HCT116 (cell line): ENCODE measurements around the gene SYNE2. TPM values are rescaled to one million over a fixed set of nuclear protein-coding genes. Genes with fewer than 3 reads are reported as not detected.

ENCODE experiments used
- ATAC-seq: fragments of 200-7000 bp; cut with Tn5 transposase; 2 replicates; pipeline ENCODE4 v1.9.1; 2020; ENCODE audit warnings: mild to moderate bottlenecking, moderate library complexity
- Bru-seq: library from RNA; stranded (reverse); fragments of 400-500 nt; gene quantifications from one replicate; lab custom pipeline; 2021; lab: Mats Ljungman, UMichigan
- BruChase-seq, 2 experiments: library from RNA; stranded (reverse); fragments of 400-500 nt; gene quantifications; one replicate each; lab custom pipeline; 2021; lab: Mats Ljungman, UMichigan
- BruUV-seq: library from RNA; stranded (reverse); fragments of 400-500 nt; replicated peaks from 2 replicates; lab custom pipeline; 2021; lab: Mats Ljungman, UMichigan
- CTCF ChIA-PET: fragments of 300-600 bp; sonication (Branson Sonifier 250); formaldehyde crosslinking; loops from one replicate; lab custom pipeline; 2021; ENCODE audit warnings: antibody characterized with exemption; lab: Charles Lee
- POLR2A ChIA-PET: fragments of 300-600, 350-600 bp; sonication (Branson Sonifier 250); formaldehyde crosslinking; loops from one replicate; lab custom pipeline; 2021; ENCODE audit warnings: antibody characterized with exemption; lab: Charles Lee
- RAD21 ChIA-PET, 2 experiments: fragments of 300-600 bp; sonication (Branson Sonifier 250); formaldehyde crosslinking; loops; one replicate each; lab custom pipeline; 2023; ENCODE audit warnings: low total read pairs in 2 of 2; ENCODE audit not compliant: uncharacterized antibody in 2 of 2, unreplicated experiment in 2 of 2, low non-redundant PET in 1 of 2; lab: Charles Lee
- DNase-seq: peaks from one replicate; pipeline ENCODE4 v3.0.0-alpha.2; 2010; ENCODE audit warnings: low read depth, low spot score
- H2AFZ ChIP-seq: fragments of 200-600 bp; shearing (Covaris generic), sonication (generic); 2 replicates; pipeline ENCODE4 v1.6.1; 2017; ENCODE audit warnings: low read depth, mixed run types, mixed read lengths, antibody characterized with exemption, low read length; ENCODE audit not compliant: poor library complexity, severe bottlenecking
- H3K27ac ChIP-seq: 2 replicates; pipeline ENCODE4 v1.5.1; 2012; ENCODE audit warnings: low read depth, low read length
- H3K27me3 ChIP-seq: fragments of 200-600 bp; sonication (generic); 2 replicates; pipeline ENCODE4 v1.6.1; 2016; ENCODE audit warnings: mixed run types, low read length, mixed read lengths; ENCODE audit not compliant: insufficient read depth
- H3K36me3 ChIP-seq, 2 experiments: fragments of 200-500 bp in 1 of 2; fragments of 200-600 bp in 1 of 2; sonication (Bioruptor generic) in 1 of 2; sonication (generic) in 1 of 2; 2 replicates each; pipeline versions ENCODE4 v1.5.1 to v1.6.1; 2014 to 2016; ENCODE audit warnings: low read length in 2 of 2, inconsistent platforms in 1 of 2, mixed read lengths in 1 of 2, mixed run types in 1 of 2; ENCODE audit not compliant: insufficient read depth in 2 of 2, control insufficient read depth in 1 of 2
- H3K4me1 ChIP-seq, 2 experiments: fragments of 200-600 bp in 1 of 2; sonication (generic) in 1 of 2; 2 replicates each; pipeline versions ENCODE4 v1.5.1 to v1.6.1; 2012 to 2017; ENCODE audit warnings: low read length in 2 of 2, inconsistent platforms in 1 of 2, mild to moderate bottlenecking in 1 of 2, mixed read lengths in 1 of 2, mixed run types in 1 of 2, moderate library complexity in 1 of 2; ENCODE audit not compliant: insufficient read depth in 2 of 2, control insufficient read depth in 1 of 2
- H3K4me2 ChIP-seq: fragments of 200-600 bp; sonication (generic); 2 replicates; pipeline ENCODE4 v1.6.1; 2017; ENCODE audit warnings: mixed run types, low read length, mixed read lengths
- H3K4me3 ChIP-seq, 2 experiments: fragments of 200-600 bp in 1 of 2; sonication (generic) in 1 of 2; replicated peaks in 1 of 2; 2 replicates each; pipeline ENCODE4 v1.5.1; 2011 to 2016; ENCODE audit warnings: low read length in 2 of 2, control low read depth in 1 of 2, low read depth in 1 of 2, mild to moderate bottlenecking in 1 of 2, mixed read lengths in 1 of 2, mixed run types in 1 of 2
- H3K79me2 ChIP-seq: fragments of 200-600 bp; sonication (generic); 2 replicates; pipeline ENCODE4 v1.6.1; 2017; ENCODE audit warnings: mild to moderate bottlenecking, mixed run types, low read length, moderate library complexity, mixed read lengths; ENCODE audit not compliant: insufficient read depth
- H3K9ac ChIP-seq: fragments of 200-600 bp; sonication (generic); 2 replicates; pipeline ENCODE4 v1.6.1; 2016; ENCODE audit warnings: low read length, mixed read lengths
- H3K9me2 ChIP-seq: fragments of 200-600 bp; sonication (generic), shearing (Covaris generic); 2 replicates; pipeline ENCODE4 v1.6.1; 2017; ENCODE audit warnings: mixed run types, mild to moderate bottlenecking, moderate library complexity; ENCODE audit not compliant: insufficient read depth
- H3K9me3 ChIP-seq, 2 experiments: fragments of 200-500 bp in 1 of 2; fragments of 200-600 bp in 1 of 2; sonication (Bioruptor generic) in 1 of 2; sonication (generic) in 1 of 2; 2 replicates each; pipeline ENCODE4 v1.6.1; 2014 to 2017; ENCODE audit warnings: low read length in 2 of 2, mixed read lengths in 2 of 2, inconsistent platforms in 1 of 2, low read depth in 1 of 2, mild to moderate bottlenecking in 1 of 2, mixed run types in 1 of 2, moderate library complexity in 1 of 2; ENCODE audit not compliant: control insufficient read depth in 1 of 2, insufficient read depth in 1 of 2
- H4K20me1 ChIP-seq: fragments of 200-600 bp; sonication (generic), shearing (Covaris generic); 2 replicates; pipeline ENCODE4 v1.6.1; 2017; ENCODE audit warnings: mixed run types, mild to moderate bottlenecking, moderate library complexity; ENCODE audit not compliant: insufficient read depth
- ATF3 ChIP-seq: IDR thresholded peaks from 2 replicates; pipeline ENCODE4 v1.6.1; 2012
- CEBPB ChIP-seq: IDR thresholded peaks from 2 replicates; pipeline ENCODE4 v1.6.1; 2012; ENCODE audit warnings: low read depth
- ELF1 ChIP-seq: IDR thresholded peaks from 2 replicates; pipeline ENCODE4 v1.6.1; 2012; ENCODE audit warnings: low read depth, borderline replicate concordance
- EZH2 ChIP-seq: fragments of 200-600 bp; sonication (generic); IDR thresholded peaks from 2 replicates; pipeline ENCODE4 v1.6.1; 2017; ENCODE audit warnings: antibody characterized with exemption, mixed run types
- EZH2phosphoT487 ChIP-seq: fragments of 200-600 bp; IDR thresholded peaks from 2 replicates; pipeline ENCODE4 v1.6.1; 2018; ENCODE audit warnings: antibody characterized with exemption, borderline replicate concordance
- JUND ChIP-seq: IDR thresholded peaks from 2 replicates; pipeline ENCODE4 v1.6.1; 2012
- POLR2AphosphoS5 ChIP-seq: IDR thresholded peaks from 2 replicates; pipeline ENCODE4 v1.6.1; 2011; ENCODE audit warnings: mild to moderate bottlenecking, low read depth, low read length, moderate library complexity
- SIN3A ChIP-seq: IDR thresholded peaks from 2 replicates; pipeline ENCODE4 v1.6.1; 2012; ENCODE audit warnings: low read depth
- SP1 ChIP-seq: IDR thresholded peaks from 2 replicates; pipeline ENCODE4 v1.6.1; 2012; ENCODE audit warnings: low read depth
- SRF ChIP-seq: IDR thresholded peaks from 2 replicates; pipeline ENCODE4 v1.6.1; 2012; ENCODE audit warnings: low read depth
- TCF7L2 ChIP-seq: IDR thresholded peaks from 2 replicates; pipeline ENCODE4 v1.7.0; 2011; ENCODE audit warnings: borderline replicate concordance, inconsistent platforms; ENCODE audit not compliant: insufficient read depth, insufficient read length; ENCODE audit errors: extremely low read depth
- ZBTB33 ChIP-seq: IDR thresholded peaks from 2 replicates; pipeline ENCODE4 v1.6.1; 2011; ENCODE audit warnings: mild to moderate bottlenecking, low read length, moderate library complexity; ENCODE audit not compliant: insufficient replicate concordance; ENCODE audit errors: extremely low read depth
- ZFX ChIP-seq: fragments of 450-650 bp; IDR thresholded peaks from 2 replicates; pipeline ENCODE4 v1.6.1; 2017
- intact Hi-C: fragments of 100-400 bp; cut with micrococcal nuclease; formaldehyde crosslinking; loops from 2 replicates; pipeline ENCODE4 v1.10.0; 2022
- long read RNA-seq: library from polyadenylated mRNA; unstranded; transcript quantifications from one replicate; pipeline ENCODE4 v2.0.0, GENCODE V29; 2021; ENCODE audit not compliant: unreplicated experiment
- polyA plus RNA-seq: library from polyadenylated mRNA; unstranded; fragments of >200 nt; gene quantifications from 2 replicates; pipeline ENCODE4 v1.2.1, GENCODE V29; 2012; ENCODE audit warnings: missing spikeins
- total RNA-seq: library from RNA; stranded (reverse); gene quantifications from one replicate; pipeline ENCODE4 v1.2.1, GENCODE V29; 2021; ENCODE audit not compliant: unreplicated experiment
- TF ChIP-seq, protein P1 (sequence below), 3 experiments: fragments of 200-600 bp in 1 of 3; sonication (generic) in 1 of 3; IDR thresholded peaks in 2 of 3; conservative IDR thresholded peaks in 1 of 3; 2 replicates each; pipeline ENCODE4 v1.5.1; 2012 to 2017; ENCODE audit warnings: low read depth in 2 of 3, low read length in 2 of 3, antibody characterized with exemption in 1 of 3, borderline replicate concordance in 1 of 3, control low read depth in 1 of 3, mild to moderate bottlenecking in 1 of 3, mixed read lengths in 1 of 3, mixed run types in 1 of 3, moderate library complexity in 1 of 3; ENCODE audit not compliant: insufficient read depth in 1 of 3

The SYNE2 gene, protein sequence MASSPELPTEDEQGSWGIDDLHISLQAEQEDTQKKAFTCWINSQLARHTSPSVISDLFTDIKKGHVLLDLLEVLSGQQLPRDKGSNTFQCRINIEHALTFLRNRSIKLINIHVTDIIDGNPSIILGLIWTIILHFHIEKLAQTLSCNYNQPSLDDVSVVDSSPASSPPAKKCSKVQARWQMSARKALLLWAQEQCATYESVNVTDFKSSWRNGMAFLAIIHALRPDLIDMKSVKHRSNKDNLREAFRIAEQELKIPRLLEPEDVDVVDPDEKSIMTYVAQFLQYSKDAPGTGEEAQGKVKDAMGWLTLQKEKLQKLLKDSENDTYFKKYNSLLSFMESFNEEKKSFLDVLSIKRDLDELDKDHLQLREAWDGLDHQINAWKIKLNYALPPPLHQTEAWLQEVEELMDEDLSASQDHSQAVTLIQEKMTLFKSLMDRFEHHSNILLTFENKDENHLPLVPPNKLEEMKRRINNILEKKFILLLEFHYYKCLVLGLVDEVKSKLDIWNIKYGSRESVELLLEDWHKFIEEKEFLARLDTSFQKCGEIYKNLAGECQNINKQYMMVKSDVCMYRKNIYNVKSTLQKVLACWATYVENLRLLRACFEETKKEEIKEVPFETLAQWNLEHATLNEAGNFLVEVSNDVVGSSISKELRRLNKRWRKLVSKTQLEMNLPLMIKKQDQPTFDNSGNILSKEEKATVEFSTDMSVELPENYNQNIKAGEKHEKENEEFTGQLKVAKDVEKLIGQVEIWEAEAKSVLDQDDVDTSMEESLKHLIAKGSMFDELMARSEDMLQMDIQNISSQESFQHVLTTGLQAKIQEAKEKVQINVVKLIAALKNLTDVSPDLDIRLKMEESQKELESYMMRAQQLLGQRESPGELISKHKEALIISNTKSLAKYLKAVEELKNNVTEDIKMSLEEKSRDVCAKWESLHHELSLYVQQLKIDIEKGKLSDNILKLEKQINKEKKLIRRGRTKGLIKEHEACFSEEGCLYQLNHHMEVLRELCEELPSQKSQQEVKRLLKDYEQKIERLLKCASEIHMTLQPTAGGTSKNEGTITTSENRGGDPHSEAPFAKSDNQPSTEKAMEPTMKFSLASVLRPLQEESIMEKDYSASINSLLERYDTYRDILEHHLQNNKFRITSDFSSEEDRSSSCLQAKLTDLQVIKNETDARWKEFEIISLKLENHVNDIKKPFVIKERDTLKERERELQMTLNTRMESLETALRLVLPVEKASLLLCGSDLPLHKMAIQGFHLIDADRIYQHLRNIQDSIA (N-terminal part only)
- 28.8 TPM for total RNA-seq
- 21.4 and 23.6 TPM in 2 replicates for polyA plus RNA-seq
- Bru-seq, nascent RNA: percentile 60 among the genes with signal in this experiment
- percentile 66 among the genes with signal in this experiment for BruChase-seq, experiment 1, labeled RNA remaining after a 6-hour chase
- BruChase-seq, experiment 2, labeled RNA remaining after a 2-hour chase: percentile 61 among the genes with signal in this experiment
- long read RNA-seq, partial matches to known transcripts: 14 of 36 reads
- long read RNA-seq, other reads (novel, unspliced or antisense): 22 of 36 reads

GRCh38 chr14:63852817-63853731 lies at the start of gene SYNE2:
Gene SYNE2, plus strand, starts transcription at chr14:63853004. Its CDS starts 56,145 bp downstream, at chr14:63909149.
- BruUV-seq: no TSS peak
- Histone ChIP-seq H3K27me3 (no peaks in the 10 kb centered on the region), H4K20me1 (no peaks in the 10 kb centered on the region), H3K27ac (peak within 1 kb of the TSS; percentile 69), H2AFZ (peak within 1 kb of the TSS; percentile 94), H3K4me3 (peak within 1 kb of the TSS; percentile 53 to 74), H3K9me2 (no peaks in the 10 kb centered on the region), H3K4me2 (peak within 1 kb of the TSS; percentile 89), H3K79me2 (peaks cover 36% of the 10 kb centered on the region), H3K9me3 (no peaks in the 10 kb centered on the region), H3K36me3 (no peaks in the 10 kb centered on the region), H3K9ac (peak within 1 kb of the TSS; percentile 74), H3K4me1 (peaks cover 3 to 26% of the 10 kb centered on the region in 2 experiments; a peak in 3 of 4 replicates)
- ATAC-seq (peak; percentile 90), DNase-seq (no peak)
- ChIA-PET RAD21 (no interaction called here), CTCF (no interaction called here), POLR2A (interaction anchor here (2.3 kb wide), 1 partner anchor 11 kb away, joined by 6 read pairs; no protein-coding TSS in a partner anchor)
- intact Hi-C loops: loop anchor here (5.0 kb wide), 1 partner anchor 211 kb away; the partner anchor contains the start of gene WDR89
- TF ChIP-seq ELF1: no peak
- peak; percentile 39 for TF ChIP-seq POLR2AphosphoS5
- TF ChIP-seq ATF3: no peak
- TF ChIP-seq SRF: no peak
- no peak for TF ChIP-seq EZH2
- TF ChIP-seq TCF7L2: no peak
- TF ChIP-seq SIN3A: no peak
- no peak for TF ChIP-seq EZH2phosphoT487
- TF ChIP-seq ZBTB33: no peak
- no peak for TF ChIP-seq JUND
- TF ChIP-seq SP1: no peak
- no peak for TF ChIP-seq CEBPB
- TF ChIP-seq, protein P1, sequence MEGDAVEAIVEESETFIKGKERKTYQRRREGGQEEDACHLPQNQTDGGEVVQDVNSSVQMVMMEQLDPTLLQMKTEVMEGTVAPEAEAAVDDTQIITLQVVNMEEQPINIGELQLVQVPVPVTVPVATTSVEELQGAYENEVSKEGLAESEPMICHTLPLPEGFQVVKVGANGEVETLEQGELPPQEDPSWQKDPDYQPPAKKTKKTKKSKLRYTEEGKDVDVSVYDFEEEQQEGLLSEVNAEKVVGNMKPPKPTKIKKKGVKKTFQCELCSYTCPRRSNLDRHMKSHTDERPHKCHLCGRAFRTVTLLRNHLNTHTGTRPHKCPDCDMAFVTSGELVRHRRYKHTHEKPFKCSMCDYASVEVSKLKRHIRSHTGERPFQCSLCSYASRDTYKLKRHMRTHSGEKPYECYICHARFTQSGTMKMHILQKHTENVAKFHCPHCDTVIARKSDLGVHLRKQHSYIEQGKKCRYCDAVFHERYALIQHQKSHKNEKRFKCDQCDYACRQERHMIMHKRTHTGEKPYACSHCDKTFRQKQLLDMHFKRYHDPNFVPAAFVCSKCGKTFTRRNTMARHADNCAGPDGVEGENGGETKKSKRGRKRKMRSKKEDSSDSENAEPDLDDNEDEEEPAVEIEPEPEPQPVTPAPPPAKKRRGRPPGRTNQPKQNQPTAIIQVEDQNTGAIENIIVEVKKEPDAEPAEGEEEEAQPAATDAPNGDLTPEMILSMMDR (IDR thresholded peaks at IDR 0.05 in 2 of 3, conservative IDR thresholded peaks at IDR 0.05 in 1 of 3; ENCODE audit: borderline replicate concordance in 1 of 3, insufficient read depth in 1 of 3, low read depth in 2 of 3, low read length in 2 of 3): no peak
- TF ChIP-seq ZFX: peak; percentile 48; the same call in 1 of the 2 replicates
